Measurements from ENCODE around the gene ADTRP.
"Not testable (repeated sequence)": the region's sequence is repeated elsewhere in the genome, so short reads cannot be mapped to it uniquely, and the experiment has no call there.

The ADTRP gene

GRCh38 chr6:11701573-11701972 lies 77.0 kb downstream of the ADTRP start:
- Histone ChIP-seq H3K4me2 (peak overlapping the region in 3 of 11 experiments; percentile 40 to 81 (median 50); a peak in 6 of 22 replicates), H3K27me3 (no peaks in the 10 kb centered on the region), H3K9me3 (replicated peaks in 1 of 11) (peaks cover 0 to 16% (median 6%) of the 10 kb centered on the region in 11 experiments; a peak in 16 of 22 replicates), H3K4me3 (no peak overlapping the region), H4K20me1 (no peaks in the 10 kb centered on the region), H3K4me1 (peaks cover 0 to 49% (median 6%) of the 10 kb centered on the region in 10 experiments; a peak in 13 of 20 replicates), H3K27ac (peak overlapping the region in 4 of 11 experiments; percentile 28 to 54 (median 39); a peak in 8 of 22 replicates), H3K36me3 (no peaks in the 10 kb centered on the region), H3K9ac (no peak overlapping the region)
- TF ChIP-seq Cebpa-rat (IDR thresholded peaks at IDR 0.05): no peak

- Histone ChIP-seq H3K4me3 (no peak overlapping the region), H3K27ac (peak overlapping the region in 5 of 11 experiments; percentile 12 to 62 (median 45); a peak in 8 of 22 replicates), H3K4me1 (peaks cover 0 to 42% (median 0%) of the 10 kb centered on the region in 10 experiments; a peak in 8 of 20 replicates), H3K9me3 (replicated peaks in 1 of 11) (peaks cover 0 to 29% (median 15%) of the 10 kb centered on the region in 11 experiments; a peak in 17 of 22 replicates), H3K27me3 (no peaks in the 10 kb centered on the region), H3K36me3 (0 out of 22 replicates have a peak, but pooled peaks cover 0 to 3% (median 0%) of the 10 kb centered on the region in 11 experiments), H3K4me2 (peak overlapping the region in 2 of 11 experiments; percentile 18 to 42; a peak in 3 of 22 replicates), H3K9ac (peak overlapping the region in 1 of 11 experiments; percentile 20; a peak in 1 of 22 replicates), H4K20me1 (no peaks in the 10 kb centered on the region)
- TF ChIP-seq Cebpa-rat (IDR thresholded peaks at IDR 0.05): no peak
These were observed 78.4 kb downstream of the ADTRP start for GRCh38 chr6:11700118-11700718.

GRCh38 chr6:11699576-11699975 lies 79.0 kb downstream of the ADTRP start:
- Histone ChIP-seq H3K4me2 (peak overlapping the region in 2 of 11 experiments; percentile 18 to 42; a peak in 2 of 22 replicates), H3K4me1 (peaks cover 0 to 40% (median 0%) of the 10 kb centered on the region in 10 experiments; a peak in 8 of 20 replicates), H3K36me3 (0 out of 22 replicates have a peak, but pooled peaks cover 0 to 3% (median 0%) of the 10 kb centered on the region in 11 experiments), H4K20me1 (no peaks in the 10 kb centered on the region), H3K9me3 (replicated peaks in 1 of 11) (peaks cover 0 to 36% (median 15%) of the 10 kb centered on the region in 11 experiments; a peak in 17 of 22 replicates), H3K4me3 (no peak overlapping the region), H3K27ac (peak overlapping the region in 4 of 11 experiments; percentile 12 to 62 (median 43); a peak in 6 of 22 replicates), H3K9ac (0 out of 22 replicates have a peak overlapping the region, but pooled peaks of 1 of the 11 experiments have one; percentile 20), H3K27me3 (no peaks in the 10 kb centered on the region)
- TF ChIP-seq Cebpa-rat (IDR thresholded peaks at IDR 0.05): no peak

- peaks cover 0 to 18% (median 12%) of the 10 kb centered on the region in 10 experiments; a peak in 10 of 20 replicates for H3K4me1 ChIP-seq
- H3K36me3 ChIP-seq: 0 out of 22 replicates have a peak, but pooled peaks cover 0 to 3% (median 0%) of the 10 kb centered on the region in 11 experiments
- peak overlapping the region; percentile 8 to 78 (median 62); a peak in 21 of 22 replicates for H3K27ac ChIP-seq
- peak overlapping the region in 7 of 11 experiments; percentile 21 to 46 (median 33); a peak in 12 of 22 replicates for H3K4me2 ChIP-seq
- peak overlapping the region in 1 of 11 experiments; percentile 43; a peak in 1 of 22 replicates for H3K9ac ChIP-seq
- no peaks in the 10 kb centered on the region for H4K20me1 ChIP-seq
- 0 out of 22 replicates have a peak, but pooled peaks of 1 of the 11 experiments have one; percentile 8 for TF ChIP-seq Cebpa-rat (IDR thresholded peaks at IDR 0.05)
- H3K27me3 ChIP-seq: no peaks in the 10 kb centered on the region
- H3K4me3 ChIP-seq: peak overlapping the region in 3 of 10 experiments; percentile 6 to 28 (median 6); a peak in 2 of 20 replicates
- peaks cover 30 to 90% (median 68%) of the 10 kb centered on the region in 11 experiments for H3K9me3 ChIP-seq (replicated peaks in 1 of 11)
These were observed 85.9 kb downstream of the ADTRP start for GRCh38 chr6:11692451-11693376.

- Histone ChIP-seq H3K9ac (no peak overlapping the region), H3K27ac (no peak overlapping the region), H3K4me1 (peaks cover 0 to 18% (median 12%) of the 10 kb centered on the region in 10 experiments; a peak in 10 of 20 replicates), H3K36me3 (no peaks in the 10 kb centered on the region), H3K4me2 (no peak overlapping the region), H3K4me3 (no peak overlapping the region), H3K27me3 (no peaks in the 10 kb centered on the region), H3K9me3 (replicated peaks in 1 of 11) (peaks cover 30 to 62% (median 50%) of the 10 kb centered on the region in 11 experiments), H4K20me1 (no peaks in the 10 kb centered on the region)
- no peak for TF ChIP-seq Cebpa-rat (IDR thresholded peaks at IDR 0.05)
These were observed 88.8 kb downstream of the ADTRP start for GRCh38 chr6:11689847-11690246.

GRCh38 chr6:11689400-11689799 lies 89.2 kb downstream of the ADTRP start:
- H3K9me3 ChIP-seq (replicated peaks in 1 of 11): peaks cover 30 to 58% (median 49%) of the 10 kb centered on the region in 11 experiments
- not testable (repeated sequence) for H3K9ac ChIP-seq, H3K4me2 ChIP-seq, H3K27ac ChIP-seq, H4K20me1 ChIP-seq, H3K36me3 ChIP-seq, H3K4me3 ChIP-seq, H3K27me3 ChIP-seq
- peaks cover 0 to 18% (median 12%) of the 10 kb centered on the region in 10 experiments; a peak in 10 of 20 replicates for H3K4me1 ChIP-seq

GRCh38 chr6:11688425-11688709 lies 90.2 kb downstream of the ADTRP start:
- no peak overlapping the region for H3K9ac ChIP-seq
- H3K27ac ChIP-seq: no peak overlapping the region

GRCh38 chr6:11685481-11686093 lies 93.0 kb downstream of the ADTRP start:
- H3K9ac ChIP-seq: no peak overlapping the region
- H3K4me2 ChIP-seq: no peak overlapping the region
- no peaks in the 10 kb centered on the region for H3K27me3 ChIP-seq
- H3K4me3 ChIP-seq: no peak overlapping the region
- H3K4me1 ChIP-seq: no peaks in the 10 kb centered on the region; a peak in 1 of 20 replicates
- no peak overlapping the region for H3K27ac ChIP-seq
- no peak for TF ChIP-seq Cebpa-rat (IDR thresholded peaks at IDR 0.05)
- no peaks in the 10 kb centered on the region for H3K36me3 ChIP-seq
- peaks cover 10 to 46% (median 33%) of the 10 kb centered on the region in 11 experiments for H3K9me3 ChIP-seq (replicated peaks in 1 of 11)
- no peaks in the 10 kb centered on the region for H4K20me1 ChIP-seq

More at GRCh38 chr6:11688425-11688709, 90.2 kb downstream of the ADTRP start:
- Histone ChIP-seq H3K9me3 (replicated peaks in 1 of 11) (peaks cover 25 to 48% (median 39%) of the 10 kb centered on the region in 11 experiments), H3K27me3 (no peaks in the 10 kb centered on the region), H4K20me1 (no peaks in the 10 kb centered on the region), H3K36me3 (no peaks in the 10 kb centered on the region), H3K4me1 (peaks cover 0 to 12% (median 11%) of the 10 kb centered on the region in 10 experiments; a peak in 10 of 20 replicates), H3K4me3 (no peak overlapping the region), H3K4me2 (no peak overlapping the region)
- TF ChIP-seq Cebpa-rat (IDR thresholded peaks at IDR 0.05): no peak
